Endothelial cell of umbilical vein (primary cell): ENCODE data around the gene AQP9.

Experiments used
- CTCF ChIP-seq, 2 donors: IDR thresholded peaks; 1 replicate in 1 of 2; 2 replicates in 1 of 2; pipeline ENCODE4 v1.5.1; 2011; ENCODE audit warnings: low read length in 2 of 2, mild to moderate bottlenecking in 2 of 2, moderate library complexity in 2 of 2, control low read depth in 1 of 2, inconsistent platforms in 1 of 2, low read depth in 1 of 2; ENCODE audit not compliant: insufficient read depth in 1 of 2; ENCODE audit errors: extremely low read depth in 1 of 2
- EZH2 ChIP-seq: IDR thresholded peaks from 2 replicates; pipeline ENCODE4 v1.6.1; 2012; ENCODE audit warnings: borderline replicate concordance, low read depth, mild to moderate bottlenecking, moderate library complexity, low read length, inconsistent platforms; ENCODE audit not compliant: severe bottlenecking
- FOS ChIP-seq: IDR thresholded peaks from 2 replicates; pipeline ENCODE4 v1.6.1; 2011; ENCODE audit warnings: mild to moderate bottlenecking, low read length, moderate library complexity, borderline replicate concordance; ENCODE audit not compliant: insufficient read depth
- GATA2 ChIP-seq: IDR thresholded peaks from 2 replicates; pipeline ENCODE4 v1.7.0; 2011; ENCODE audit warnings: low read depth, mild to moderate bottlenecking, moderate library complexity, mixed read lengths, low read length; ENCODE audit not compliant: insufficient read length, insufficient read depth
- JUN ChIP-seq: IDR thresholded peaks from 2 replicates; pipeline ENCODE4 v1.6.1; 2011; ENCODE audit warnings: borderline replicate concordance, low read depth; ENCODE audit not compliant: insufficient read length, insufficient read depth
- MAX ChIP-seq: IDR thresholded peaks from 2 replicates; pipeline ENCODE4 v1.6.1; 2011; ENCODE audit not compliant: insufficient read depth, insufficient read length
- POLR2A ChIP-seq: IDR thresholded peaks from 2 replicates; pipeline ENCODE4 v1.6.1; 2012; ENCODE audit warnings: low read depth, mild to moderate bottlenecking, control low read depth, low read length
- POLR2AphosphoS5 ChIP-seq: IDR thresholded peaks from 2 replicates; pipeline ENCODE4 v1.6.1; 2012; ENCODE audit warnings: low read depth, mild to moderate bottlenecking, control low read depth, low read length, moderate library complexity; ENCODE audit not compliant: insufficient read depth

- TF ChIP-seq CTCF (IDR thresholded peaks at IDR 0.05; ENCODE audit: extremely low read depth in 1 of 2, insufficient read depth in 1 of 2, low read depth in 1 of 2, low read length in 2 of 2) (no peak), EZH2 (no peak), FOS (no peak), POLR2A (no peak), POLR2AphosphoS5 (no peak), MAX (no peak), GATA2 (no peak), JUN (no peak)
Measured at GRCh38 chr15:58213587-58214338, 75.6 kb downstream of the AQP9 start.
